KMS-11 (cell line): ENCODE data around the gene STARD5.

Experiments
- H2AFZ ChIP-seq: fragments of 200-600 bp; sonication (generic); 2 replicates; pipeline ENCODE4 v1.6.1; 2016; ENCODE audit warnings: antibody characterized with exemption, mixed run types, low read depth
- H3K27ac ChIP-seq: fragments of 200-600 bp; sonication (generic); 2 replicates; pipeline ENCODE4 v1.6.1; 2016; ENCODE audit warnings: mild to moderate bottlenecking, mixed run types
- H3K27me3 ChIP-seq: fragments of 200-600 bp; sonication (generic); 2 replicates; pipeline ENCODE4 v1.6.1; 2017; ENCODE audit warnings: mild to moderate bottlenecking, low read depth, mixed run types, moderate library complexity; ENCODE audit not compliant: insufficient read depth
- H3K36me3 ChIP-seq: fragments of 200-600 bp; sonication (generic); 2 replicates; pipeline ENCODE4 v1.6.1; 2017; ENCODE audit warnings: mild to moderate bottlenecking, mixed run types; ENCODE audit not compliant: insufficient read depth
- H3K4me1 ChIP-seq: fragments of 200-600 bp; sonication (generic); 2 replicates; pipeline ENCODE4 v1.6.1; 2016; ENCODE audit warnings: mild to moderate bottlenecking, low read depth, mixed run types; ENCODE audit not compliant: poor library complexity, severe bottlenecking
- H3K4me2 ChIP-seq: fragments of 200-600 bp; sonication (generic); 2 replicates; pipeline ENCODE4 v1.7.0; 2016; ENCODE audit warnings: mild to moderate bottlenecking, mixed run types
- H3K4me3 ChIP-seq: fragments of 200-600 bp; sonication (generic); IDR thresholded peaks from 2 replicates; pipeline ENCODE4 v1.6.1; 2017; ENCODE audit warnings: low read depth, low read length, mixed read lengths; ENCODE audit not compliant: insufficient read depth
- H3K79me2 ChIP-seq: fragments of 200-600 bp; sonication (generic); 2 replicates; pipeline ENCODE4 v1.6.1; 2016; ENCODE audit warnings: low read depth, mixed run types; ENCODE audit not compliant: insufficient read depth
- H3K9ac ChIP-seq: fragments of 200-600 bp; sonication (generic); 2 replicates; pipeline ENCODE4 v1.6.1; 2016; ENCODE audit warnings: mild to moderate bottlenecking, mixed run types
- H4K20me1 ChIP-seq: fragments of 200-600 bp; sonication (generic); 2 replicates; pipeline ENCODE4 v1.6.1; 2016; ENCODE audit warnings: mild to moderate bottlenecking, mixed run types; ENCODE audit not compliant: insufficient read depth
- CTCF ChIP-seq: fragments of 200-600 bp; sonication (generic); conservative IDR thresholded peaks from 2 replicates; pipeline ENCODE4 v1.6.1; 2017; ENCODE audit warnings: low read depth, mild to moderate bottlenecking, antibody characterized with exemption, low read length, moderate library complexity, mixed read lengths

The STARD5 gene

GRCh38 chr15:81301815-81302399, 22.0 kb downstream of the STARD5 start:
- Histone ChIP-seq H3K36me3 (no peaks in the 10 kb centered on the region), H3K79me2 (no peaks in the 10 kb centered on the region), H3K4me2 (peak overlapping the region; percentile 69), H3K27ac (peak overlapping the region; percentile 33; the same call in 1 of the 2 replicates), H3K27me3 (no peaks in the 10 kb centered on the region), H3K4me1 (peaks cover 89% of the 10 kb centered on the region), H3K9ac (no peak overlapping the region), H4K20me1 (no peaks in the 10 kb centered on the region), H3K4me3 (no peak overlapping the region), H2AFZ (no peak overlapping the region)
- TF ChIP-seq CTCF = no peak

- Histone ChIP-seq H2AFZ (no peak overlapping the region), H3K27ac (peak overlapping the region; percentile 33; the same call in 1 of the 2 replicates), H3K4me3 (no peak overlapping the region), H3K36me3 (no peaks in the 10 kb centered on the region), H4K20me1 (no peaks in the 10 kb centered on the region), H3K4me2 (peak overlapping the region; percentile 69), H3K9ac (no peak overlapping the region), H3K79me2 (no peaks in the 10 kb centered on the region), H3K27me3 (no peaks in the 10 kb centered on the region), H3K4me1 (peaks cover 93% of the 10 kb centered on the region)
- no peak for TF ChIP-seq CTCF
Observed at GRCh38 chr15:81301385-81301784, 22.6 kb downstream of the STARD5 start.

GRCh38 chr15:81299630-81300273, 24.2 kb downstream of the STARD5 start:
- Histone ChIP-seq H3K4me3 (no peak overlapping the region), H3K27me3 (no peaks in the 10 kb centered on the region), H3K79me2 (no peaks in the 10 kb centered on the region), H3K36me3 (no peaks in the 10 kb centered on the region), H3K27ac (no peak overlapping the region), H3K4me1 (peaks cover 98% of the 10 kb centered on the region), H3K9ac (no peak overlapping the region), H3K4me2 (peak overlapping the region; percentile 5; the same call in 1 of the 2 replicates), H4K20me1 (no peaks in the 10 kb centered on the region), H2AFZ (no peak overlapping the region)
- TF ChIP-seq CTCF = no peak

GRCh38 chr15:81299156-81299555, 24.8 kb downstream of the STARD5 start:
- Histone ChIP-seq H3K79me2 (no peaks in the 10 kb centered on the region), H3K4me3 (no peak overlapping the region), H3K9ac (no peak overlapping the region), H3K4me1 (peaks cover 98% of the 10 kb centered on the region), H3K36me3 (no peaks in the 10 kb centered on the region), H3K27me3 (no peaks in the 10 kb centered on the region), H3K27ac (no peak overlapping the region), H2AFZ (no peak overlapping the region), H4K20me1 (no peaks in the 10 kb centered on the region), H3K4me2 (peak overlapping the region; percentile 57; the same call in 1 of the 2 replicates)
- TF ChIP-seq CTCF = no peak
